HS-5 (cell line): ENCODE results near the gene LRRC59.

ENCODE experiments used
- DNase-seq: peaks from one replicate; pipeline ENCODE4 v3.0.0-alpha.2; 2012; ENCODE audit warnings: low read depth

Gene LRRC59

GRCh38 chr17:50386510-50386909 lies 10.8 kb downstream of the LRRC59 start:
- DNase-seq: no peak

- DNase-seq: no peak
These were observed 14.4 kb downstream of the LRRC59 start for GRCh38 chr17:50382931-50383330.

- DNase-seq: no peak
These were observed 15.4 kb downstream of the LRRC59 start for GRCh38 chr17:50381920-50382319.

- DNase-seq: no peak
These were observed 16.0 kb downstream of the LRRC59 start for GRCh38 chr17:50381260-50381815.

GRCh38 chr17:50380369-50381259 lies 16.7 kb downstream of the LRRC59 start:
- DNase-seq: no peak

GRCh38 chr17:50379351-50380132 lies 17.8 kb downstream of the LRRC59 start:
- no peak for DNase-seq

GRCh38 chr17:50375858-50376538 lies 21.3 kb downstream of the LRRC59 start:
- DNase-seq: no peak

GRCh38 chr17:50373705-50374104 lies 23.6 kb downstream of the LRRC59 start:
- no peak for DNase-seq

GRCh38 chr17:50372758-50373556 lies 24.4 kb downstream of the LRRC59 start, which contains the start of the genes EME1 and MRPL27:
Gene EME1, plus strand, starts transcription at chr17:50373229. Its CDS starts 1,980 bp downstream, at chr17:50375209.
Gene MRPL27, minus strand, starts transcription at chr17:50373184. Its CDS starts 14 bp downstream, at chr17:50373170.
- DNase-seq: peak; percentile 85

- DNase-seq: no peak
These were observed 25.0 kb downstream of the LRRC59 start for GRCh38 chr17:50372222-50372757.

- DNase-seq: no peak
These were observed 25.8 kb downstream of the LRRC59 start for GRCh38 chr17:50371526-50371925.

- no peak for DNase-seq
These were observed 27.3 kb downstream of the LRRC59 start for GRCh38 chr17:50370052-50370451.

- no peak for DNase-seq
These were observed 29.9 kb downstream of the LRRC59 start for GRCh38 chr17:50367401-50367800.

GRCh38 chr17:50365649-50366393 lies 31.5 kb downstream of the LRRC59 start:
- no peak for DNase-seq

- no peak for DNase-seq
These were observed 32.2 kb downstream of the LRRC59 start for GRCh38 chr17:50365165-50365564.

GRCh38 chr17:50364715-50365114 lies 32.6 kb downstream of the LRRC59 start:
- no peak for DNase-seq

GRCh38 chr17:50364061-50364458 lies 33.3 kb downstream of the LRRC59 start:
- no peak for DNase-seq

- DNase-seq: no peak
These were observed 33.9 kb downstream of the LRRC59 start for GRCh38 chr17:50363217-50364060.

- no peak for DNase-seq
These were observed 34.7 kb downstream of the LRRC59 start for GRCh38 chr17:50362661-50363060.
